SJCRH30 (cell line): Measurements from ENCODE around the gene SLC4A7. TPM values are rescaled to one million over a fixed set of nuclear protein-coding genes. Genes with fewer than 3 reads are reported as not detected.

ENCODE experiments used
- total RNA-seq: library from RNA; depleted of rRNA; stranded (reverse); fragments of >200 nt; shearing (Covaris generic); gene quantifications from 2 replicates; pipeline ENCODE4 v1.2.3, GENCODE V29; 2014; rRNA removed

The SLC4A7 gene
- total RNA-seq, 1 experiment from 2014 or later = 71.5 TPM

Other genes with a start within 250 kb of the SLC4A7 start
- 1.1 and 1.7 TPM in 2 replicates for gene NEK10, start 115.0 kb downstream of the SLC4A7 start, total RNA-seq
- not detected in 2 replicates for gene EOMES, start 237.9 kb upstream of the SLC4A7 start, total RNA-seq